Activated CD8-positive, alpha-beta T cell treated with anti-CD3 and anti-CD28 coated beads, Interleukin-2, amount 10 ng/mL, durations not matched to agents 7 days and 5 days (primary cell): Measurements from ENCODE around the gene ACOD1. TPM values are rescaled to one million over a fixed set of nuclear protein-coding genes. Genes with fewer than 3 reads are reported as not detected.
A peak's percentile ranks its signal among the peaks of the same experiment; 100 is the strongest.

Experiments used
- ATAC-seq: fragments of 150-1000 bp; cut with Tn5 transposase; one replicate; pipeline ENCODE4 v1.10.0; 2021; ENCODE audit warnings: moderate library complexity
- CTCF ChIA-PET: fragments of 350-600 bp; sonication (Branson Sonifier 250); formaldehyde crosslinking; loops from one replicate; lab custom pipeline; 2021; ENCODE audit warnings: antibody characterized with exemption; lab: Charles Lee
- POLR2A ChIA-PET: fragments of 350-600 bp; sonication (Branson Sonifier 250); formaldehyde crosslinking; loops from one replicate; lab custom pipeline; 2021; ENCODE audit warnings: antibody characterized with exemption; lab: Charles Lee
- DNase-seq: peaks from one replicate; pipeline ENCODE4 v3.0.0-alpha.2; 2020
- H3K27ac Mint-ChIP-seq: one replicate; pipeline ENCODE4 v1.8.0; 2021; ENCODE audit warnings: mild to moderate bottlenecking, mixed read lengths
- H3K27me3 Mint-ChIP-seq: one replicate; pipeline ENCODE4 v1.8.0; 2021; ENCODE audit warnings: low read depth, mixed read lengths
- H3K36me3 Mint-ChIP-seq: one replicate; pipeline ENCODE4 v1.8.0; 2021; ENCODE audit warnings: low read depth, mixed read lengths
- H3K4me1 Mint-ChIP-seq: one replicate; pipeline ENCODE4 v1.8.0; 2021; ENCODE audit warnings: low read depth, mixed read lengths
- H3K4me3 Mint-ChIP-seq: one replicate; pipeline ENCODE4 v1.8.0; 2021; ENCODE audit warnings: mild to moderate bottlenecking, mixed read lengths
- H3K9me3 Mint-ChIP-seq: one replicate; pipeline ENCODE4 v1.8.0; 2022; ENCODE audit warnings: mixed read lengths; ENCODE audit not compliant: insufficient read depth
- total RNA-seq, 2 experiments: library from RNA; stranded (reverse); gene quantifications; one replicate each; pipeline ENCODE4 v1.2.3, GENCODE V29; 2021

The ACOD1 gene
- total RNA-seq, 2 experiments from 2014 or later: not detected

- ATAC-seq: no peak
- POLR2A ChIA-PET: no interaction called here
Observed at GRCh38 chr13:76973920-76974617, 25.8 kb downstream of the ACOD1 start.

GRCh38 chr13:76974618-76974975, 26.3 kb downstream of the ACOD1 start:
- CTCF ChIA-PET: no interaction called here
- Mint-ChIP-seq H3K4me3 (no peak overlapping the region), H3K27me3 (peaks cover 41% of the 10 kb centered on the region), H3K27ac (no peak overlapping the region), H3K36me3 (no peaks in the 10 kb centered on the region), H3K4me1 (peaks cover 7% of the 10 kb centered on the region), H3K9me3 (no peaks in the 10 kb centered on the region)
- no peak for ATAC-seq
- no peak for DNase-seq
- POLR2A ChIA-PET: no interaction called here

More at GRCh38 chr13:76973920-76974617, 25.8 kb downstream of the ACOD1 start:
- Mint-ChIP-seq H3K9me3 (no peaks in the 10 kb centered on the region), H3K4me3 (no peak overlapping the region), H3K36me3 (no peaks in the 10 kb centered on the region), H3K27ac (no peak overlapping the region), H3K27me3 (peaks cover 43% of the 10 kb centered on the region), H3K4me1 (peaks cover 7% of the 10 kb centered on the region)
- CTCF ChIA-PET: no interaction called here
- no peak for DNase-seq

GRCh38 chr13:76975863-76976262, 27.6 kb downstream of the ACOD1 start:
- no peak for ATAC-seq
- Mint-ChIP-seq H3K4me1 (peaks cover 9% of the 10 kb centered on the region), H3K36me3 (no peaks in the 10 kb centered on the region), H3K27me3 (peaks cover 44% of the 10 kb centered on the region), H3K27ac (no peak overlapping the region), H3K9me3 (no peaks in the 10 kb centered on the region), H3K4me3 (no peak overlapping the region)
- POLR2A ChIA-PET: no interaction called here
- DNase-seq: no peak
- CTCF ChIA-PET: no interaction called here

- Mint-ChIP-seq H3K4me3 (no peak overlapping the region), H3K27me3 (peaks cover 45% of the 10 kb centered on the region), H3K4me1 (peaks cover 9% of the 10 kb centered on the region), H3K36me3 (no peaks in the 10 kb centered on the region), H3K9me3 (no peaks in the 10 kb centered on the region), H3K27ac (no peak overlapping the region)
- ATAC-seq: no peak
- DNase-seq: peak; percentile 36
- POLR2A ChIA-PET: no interaction called here
- CTCF ChIA-PET: no interaction called here
Observed at GRCh38 chr13:76976490-76976889, 28.2 kb downstream of the ACOD1 start.

GRCh38 chr13:76976929-76977328, 28.6 kb downstream of the ACOD1 start:
- Mint-ChIP-seq H3K27me3 (peaks cover 46% of the 10 kb centered on the region), H3K9me3 (no peaks in the 10 kb centered on the region), H3K4me3 (no peak overlapping the region), H3K4me1 (peaks cover 9% of the 10 kb centered on the region), H3K36me3 (no peaks in the 10 kb centered on the region), H3K27ac (no peak overlapping the region)
- ChIA-PET POLR2A (no interaction called here), CTCF (no interaction called here)
- ATAC-seq: no peak
- DNase-seq: no peak

- Mint-ChIP-seq H3K27me3 (peaks cover 34% of the 10 kb centered on the region), H3K36me3 (no peaks in the 10 kb centered on the region), H3K27ac (no peak overlapping the region), H3K4me3 (peak overlapping the region; percentile 38), H3K4me1 (peaks cover 9% of the 10 kb centered on the region), H3K9me3 (no peaks in the 10 kb centered on the region)
- ATAC-seq (peak; percentile 100), DNase-seq (peak; percentile 86)
- ChIA-PET POLR2A (no interaction called here), CTCF (interaction anchor here (0.6 to 2.7 kb wide), 14 partner anchors 10 to 312 kb away, joined by 3 to 41 read pairs (median 4); partner anchors contain the start of gene CLN5)
Observed at GRCh38 chr13:76980075-76980718, 31.9 kb downstream of the ACOD1 start.

- ATAC-seq (no peak), DNase-seq (no peak)
- Mint-ChIP-seq H3K27me3 (peaks cover 47% of the 10 kb centered on the region), H3K4me1 (peaks cover 2% of the 10 kb centered on the region), H3K9me3 (no peaks in the 10 kb centered on the region), H3K27ac (no peak overlapping the region), H3K4me3 (no peak overlapping the region), H3K36me3 (no peaks in the 10 kb centered on the region)
- ChIA-PET CTCF (interaction anchor here (2.7 kb wide), 1 partner anchor 10 kb away, joined by 41 read pairs; the partner anchor contains the start of gene CLN5), POLR2A (no interaction called here)
Observed at GRCh38 chr13:76982061-76982460, 33.8 kb downstream of the ACOD1 start.

- CTCF ChIA-PET: no interaction called here
- no peaks in the 10 kb centered on the region for H3K9me3 Mint-ChIP-seq
- no peak for ATAC-seq
- H3K36me3 Mint-ChIP-seq: no peaks in the 10 kb centered on the region
- H3K27ac Mint-ChIP-seq: no peak overlapping the region
- H3K4me3 Mint-ChIP-seq: no peak overlapping the region
- peaks cover 2% of the 10 kb centered on the region for H3K4me1 Mint-ChIP-seq
- DNase-seq: no peak
- POLR2A ChIA-PET: no interaction called here
- peaks cover 51% of the 10 kb centered on the region for H3K27me3 Mint-ChIP-seq
Observed at GRCh38 chr13:76983676-76984075, 35.4 kb downstream of the ACOD1 start.

GRCh38 chr13:76991432-76991795, 43.1 kb downstream of the ACOD1 start:
- ChIA-PET CTCF (interaction anchor here (0.6 to 7.1 kb wide), 8 partner anchors 8 to 566 kb away, joined by 3 to 41 read pairs (median 6); partner anchors contain the start of gene FBXL3), POLR2A (interaction anchor here (1.0 to 4.5 kb wide), 11 partner anchors 8 to 1230 kb away, joined by 3 to 80 read pairs (median 6); partner anchors contain the start of genes FBXL3 and MYCBP2)
- DNase-seq (peak; percentile 85), ATAC-seq (peak; percentile 73)
- H3K36me3 Mint-ChIP-seq: peaks cover 13% of the 10 kb centered on the region
- peaks cover 28% of the 10 kb centered on the region for H3K4me1 Mint-ChIP-seq
- peak overlapping the region; percentile 99 for H3K27ac Mint-ChIP-seq
- peaks cover 24% of the 10 kb centered on the region for H3K27me3 Mint-ChIP-seq
- no peaks in the 10 kb centered on the region for H3K9me3 Mint-ChIP-seq
- H3K4me3 Mint-ChIP-seq: peak overlapping the region; percentile 94

- peak within 1 kb of the TSS; percentile 99 for H3K27ac Mint-ChIP-seq
- H3K36me3 Mint-ChIP-seq: peaks cover 19% of the 10 kb centered on the region
Observed at GRCh38 chr13:76991796-76992547, 43.7 kb downstream of the ACOD1 start, which contains the start of gene CLN5. Gene CLN5 (plus strand): TSS chr13:76992081. CDS start chr13:76992099, 18 bp downstream.

GRCh38 chr13:76992548-76993001, 44.3 kb downstream of the ACOD1 start:
- Mint-ChIP-seq H3K27ac (peak overlapping the region; percentile 99), H3K36me3 (peaks cover 23% of the 10 kb centered on the region), H3K4me1 (peaks cover 28% of the 10 kb centered on the region), H3K9me3 (no peaks in the 10 kb centered on the region), H3K27me3 (peaks cover 13% of the 10 kb centered on the region), H3K4me3 (peak overlapping the region; percentile 94)
- ChIA-PET POLR2A (interaction anchor here (0.6 to 4.5 kb wide), 18 partner anchors 9 to 1231 kb away, joined by 3 to 80 read pairs (median 4); partner anchors contain the start of genes FBXL3, MYCBP2 and SLAIN1), CTCF (interaction anchor here (0.9 to 7.1 kb wide), 10 partner anchors 9 to 485 kb away, joined by 3 to 41 read pairs (median 7); partner anchors contain the start of gene FBXL3)
- peak; percentile 34 for DNase-seq
- no peak for ATAC-seq

More at GRCh38 chr13:76991796-76992547, 43.7 kb downstream of the ACOD1 start, which contains the start of gene CLN5:
- Mint-ChIP-seq H3K9me3 (no peaks in the 10 kb centered on the region), H3K27me3 (peaks cover 19% of the 10 kb centered on the region), H3K4me3 (peak within 1 kb of the TSS; percentile 94), H3K4me1 (peaks cover 28% of the 10 kb centered on the region)
- DNase-seq: peak; percentile 96
- ChIA-PET POLR2A (interaction anchor here (0.6 to 4.5 kb wide), 16 partner anchors 8 to 1230 kb away, joined by 3 to 80 read pairs (median 6); partner anchors contain the start of genes FBXL3, MYCBP2 and SLAIN1), CTCF (interaction anchor here (1.0 to 7.1 kb wide), 8 partner anchors 11 to 565 kb away, joined by 3 to 41 read pairs (median 7); partner anchors contain the start of gene FBXL3)
- peak; percentile 97 for ATAC-seq
